K562 (cell line): ENCODE results near the gene KLF5. TPM values are rescaled to one million over a fixed set of nuclear protein-coding genes. Genes with fewer than 3 reads are reported as not detected.

Source experiments
- ATAC-seq: fragments of 200-7000 bp; cut with Tn5 transposase; 3 replicates; pipeline ENCODE4 v1.9.1; 2020; ENCODE audit warnings: moderate library complexity
- BruUV-seq: library from RNA; stranded (reverse); fragments of 400-500 nt; replicated peaks from 2 replicates; lab custom pipeline; 2021; lab: Mats Ljungman, UMichigan
- CTCF ChIA-PET: fragments of 300-600 bp; formaldehyde crosslinking; extraction: SDS; loops from one replicate; lab custom pipeline; 2021; ENCODE audit warnings: low intra/inter-chr PET ratio; lab: Yijun Ruan, JAX
- POLR2A ChIA-PET: fragments of 300-600, 350-650 bp; sonication (Branson Sonifier 250); formaldehyde crosslinking; extraction: SDS; loops from one replicate; lab custom pipeline; 2021; ENCODE audit warnings: antibody characterized with exemption, inconsistent platforms; lab: Yijun Ruan, JAX
- DNase-seq, 4 experiments: peaks; one replicate each; pipeline versions ENCODE4 v3.0.0 to v3.0.0-alpha.2; 2011 to 2018; ENCODE audit warnings: low spot score in 3 of 4, mixed read lengths in 3 of 4; ENCODE audit errors: extremely low read depth in 1 of 4
- FAIRE-seq: peaks from 2 replicates; lab custom pipeline; 2011; peaks lifted over from hg19 to GRCh38; lab: Jason Lieb, UNC
- H2AFZ ChIP-seq: 2 replicates; pipeline ENCODE4 v1.6.0; 2011; ENCODE audit warnings: low read depth, low read length, control low read depth, inconsistent platforms
- H3K27ac ChIP-seq: fragments of 200-600 bp; 3 replicates; pipeline ENCODE4 v1.8.0; 2011; ENCODE audit warnings: low read depth, mild to moderate bottlenecking, control low read depth, inconsistent platforms, low read length, moderate library complexity, mixed read lengths; ENCODE audit errors: extremely low read depth
- H3K27me3 ChIP-seq, 2 experiments: fragments of 300-600 bp in 1 of 2; 2 replicates in 1 of 2; 3 replicates in 1 of 2; pipeline versions ENCODE4 v1.6.0 to v1.8.0; 2011; ENCODE audit warnings: inconsistent platforms in 2 of 2, low read length in 2 of 2, mild to moderate bottlenecking in 1 of 2, mixed read lengths in 1 of 2, moderate library complexity in 1 of 2; ENCODE audit not compliant: control insufficient read depth in 2 of 2, insufficient read depth in 2 of 2
- H3K36me3 ChIP-seq: fragments of 300-600 bp; 3 replicates; pipeline ENCODE4 v1.8.0; 2011; ENCODE audit warnings: mild to moderate bottlenecking, low read length, inconsistent platforms; ENCODE audit not compliant: control insufficient read depth, insufficient read depth
- H3K4me1 ChIP-seq, 2 experiments: fragments of 200-600 bp in 1 of 2; replicated peaks in 1 of 2; 2 replicates in 1 of 2; 3 replicates in 1 of 2; pipeline versions ENCODE4 v1.5.1 to v1.8.0; 2011; ENCODE audit warnings: inconsistent platforms in 2 of 2, low read length in 2 of 2, mild to moderate bottlenecking in 1 of 2, mixed read lengths in 1 of 2, moderate library complexity in 1 of 2; ENCODE audit not compliant: control insufficient read depth in 2 of 2, insufficient read depth in 2 of 2
- H3K4me2 ChIP-seq: 2 replicates; pipeline ENCODE4 v1.6.1; 2011; ENCODE audit warnings: low read length, control low read depth, inconsistent platforms, mixed read lengths; ENCODE audit not compliant: insufficient read depth
- H3K4me3 ChIP-seq: fragments of 200-600 bp; sonication (generic), shearing (Covaris generic); 2 replicates; pipeline ENCODE4 v1.5.1; 2016; ENCODE audit warnings: control low read depth, inconsistent platforms
- H3K79me2 ChIP-seq: fragments of 200-600 bp; 3 replicates; pipeline ENCODE4 v1.8.0; 2011; ENCODE audit warnings: low read length, inconsistent platforms; ENCODE audit not compliant: control insufficient read depth, insufficient read depth
- H3K9ac ChIP-seq, 2 experiments: 2 replicates each; pipeline versions ENCODE4 v1.6.0 to v1.6.1; 2011; ENCODE audit warnings: low read depth in 2 of 2, low read length in 2 of 2, control low read depth in 1 of 2, inconsistent platforms in 1 of 2, mild to moderate bottlenecking in 1 of 2, mixed read lengths in 1 of 2; ENCODE audit not compliant: insufficient read depth in 1 of 2
- H3K9me1 ChIP-seq: one replicate; pipeline ENCODE4 v1.6.0; 2011; ENCODE audit warnings: inconsistent platforms, mild to moderate bottlenecking, low read length, moderate library complexity; ENCODE audit not compliant: control insufficient read depth, insufficient read depth
- H3K9me3 ChIP-seq: replicated peaks from 2 replicates; pipeline ENCODE4 v1.5.1; 2011; ENCODE audit warnings: low read depth, low read length, inconsistent platforms; ENCODE audit not compliant: control insufficient read depth, insufficient read depth
- H4K20me1 ChIP-seq: replicated peaks from 2 replicates; pipeline ENCODE4 v1.6.1; 2011; ENCODE audit warnings: low read length, inconsistent platforms, mixed read lengths; ENCODE audit not compliant: control insufficient read depth, insufficient read depth
- C11orf30 ChIP-seq: fragments of 450-650 bp; IDR thresholded peaks from 2 replicates; pipeline ENCODE4 v1.6.1; 2016; ENCODE audit warnings: low read depth, mild to moderate bottlenecking
- ETV1 ChIP-seq: fragments of 450-650 bp; conservative IDR thresholded peaks from 2 replicates; pipeline ENCODE4 v1.6.1; 2016; ENCODE audit warnings: missing genetic modification characterization, control low read depth, low read depth, missing compliant biosample characterization
- FIP1L1 ChIP-seq: fragments of 200-400 bp; formaldehyde crosslinking; IDR thresholded peaks from 2 replicates; pipeline ENCODE4 v1.6.1; 2018; ENCODE audit warnings: mild to moderate bottlenecking, low read depth, low read length; ENCODE audit not compliant: poor library complexity, severe bottlenecking
- MYNN ChIP-seq, 2 experiments: sonication (generic); formaldehyde crosslinking in 1 of 2; IDR thresholded peaks; 2 replicates each; pipeline versions ENCODE4 v1.5.0 to v1.6.1; 2016 to 2020; ENCODE audit warnings: antibody characterized with exemption in 1 of 2, missing genetic modification reagents in 1 of 2
- RBFOX2 ChIP-seq: fragments of 200-400 bp; formaldehyde crosslinking; IDR thresholded peaks from 2 replicates; pipeline ENCODE4 v1.6.1; 2017; ENCODE audit warnings: low read depth, mild to moderate bottlenecking, low read length, moderate library complexity
- SUPT5H ChIP-seq: fragments of 450-650 bp; IDR thresholded peaks from 2 replicates; pipeline ENCODE4 v1.6.1; 2016
- ZNF140 ChIP-seq: fragments of 250-450 bp; sonication (Bioruptor Pico); IDR thresholded peaks from 2 replicates; pipeline ENCODE4 v1.8.0; 2021; ENCODE audit warnings: moderate library complexity, mild to moderate bottlenecking, inconsistent platforms
- ZNF184 ChIP-seq: sonication (generic); formaldehyde crosslinking; IDR thresholded peaks from 2 replicates; pipeline ENCODE4 v1.5.0; 2020; ENCODE audit warnings: missing genetic modification reagents
- ZNF586 ChIP-seq: fragments of 450-650 bp; formaldehyde crosslinking; conservative IDR thresholded peaks from 2 replicates; pipeline ENCODE4 v1.4.0; 2020; ENCODE audit warnings: mild to moderate bottlenecking, moderate library complexity
- WGBS: fragments of 100-300 bp; shearing (Covaris generic); methylation state at CpG from one replicate; pipeline ENCODE4 v1.1.6; 2016; ENCODE audit warnings: low coverage, mixed read lengths; ENCODE audit not compliant: insufficient coverage; ENCODE audit errors: missing lambda C conversion rate; 5-methylcytosine and 5-hydroxymethylcytosine counted together
- in situ Hi-C: fragments of 300-500 bp; cut with MboI; formaldehyde crosslinking; loops from 4 replicates; pipeline ENCODE4 v1.15.0; 2018; ENCODE audit warnings: inconsistent platforms, mixed read lengths
- intact Hi-C: fragments of 100-400 bp; cut with micrococcal nuclease; formaldehyde crosslinking; loops from 2 replicates; pipeline ENCODE4 v1.14.2; 2022
- polyA plus RNA-seq, 8 experiments: library from polyadenylated mRNA; depleted of rRNA in 4 of 8; stranded (reverse) in 5 of 8; unstranded in 3 of 8; fragments of >200 nt; fragmentation: Nextera tagmentation in 2 of 8; fragmentation: Illumina TruSeq in 1 of 8; extraction: Ambion mirVana in 2 of 8; extraction: Trizol in 1 of 8; gene quantifications; 2 replicates each; pipeline versions ENCODE4 v1.2.1 to v1.2.3, GENCODE V29; 2011 to 2014; ENCODE audit warnings: inconsistent platforms in 1 of 8, missing spikeins in 1 of 8
- total RNA-seq, 7 experiments: library from RNA; depleted of rRNA in 6 of 7; stranded (reverse); fragments of >200 nt in 6 of 7; fragmentation: Illumina TruSeq in 2 of 7; extraction: Trizol in 2 of 7; gene quantifications; 2 replicates each; pipeline versions ENCODE4 v1.2.1 to v1.2.3, GENCODE V29; 2011 to 2021; ENCODE audit warnings: low replicate concordance in 1 of 7
- TF ChIP-seq, protein P1 (sequence below): fragments of 450-650 bp; IDR thresholded peaks from 2 replicates; pipeline ENCODE4 v1.6.1; 2018; ENCODE audit not compliant: partially characterized antibody
- TF ChIP-seq, protein P2 (sequence below): fragments of 450-650 bp; formaldehyde crosslinking; IDR thresholded peaks from 2 replicates; pipeline ENCODE4 v1.4.0; 2020; ENCODE audit warnings: mild to moderate bottlenecking, moderate library complexity

Gene KLF5
- total and polyA plus RNA-seq, 9 of the 15 experiments (the other 6 are each of a cell fraction or from before 2014, with no cell fraction given) = 0.17 to 1.0 (median 0.36) TPM

DNA sequence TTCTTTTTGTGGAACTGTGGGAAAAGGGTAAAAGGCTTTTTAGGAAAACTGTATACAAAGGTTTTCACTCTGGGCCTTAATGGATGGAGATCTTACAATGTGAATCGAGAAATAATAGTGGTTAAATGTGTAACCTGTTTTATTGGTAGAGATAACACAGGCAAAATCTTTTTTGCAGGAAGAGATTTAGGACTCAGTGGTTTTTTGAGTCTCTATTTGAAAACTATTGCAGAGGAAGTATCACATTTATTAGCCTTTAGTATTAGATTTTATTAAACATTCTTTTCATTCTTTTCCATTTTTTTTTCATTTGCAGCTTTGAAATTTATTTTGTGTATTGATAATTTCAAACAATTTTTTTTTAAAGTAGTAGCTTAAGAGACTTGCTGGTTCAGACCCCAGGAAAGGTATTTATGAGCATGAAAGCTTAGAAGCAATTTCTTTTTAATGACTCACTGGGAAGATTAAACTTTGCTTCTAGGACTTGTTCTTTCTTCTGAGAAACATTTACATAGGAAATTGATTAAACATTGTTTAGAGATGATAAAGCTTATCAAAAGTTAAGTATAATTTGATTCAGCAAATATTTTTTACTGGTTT is 10.5 kb downstream of the KLF5 start:
- no TSS peak for BruUV-seq
- Histone ChIP-seq H3K79me2 (no peaks in the 10 kb centered on the region), H3K27ac (no peak overlapping the region), H3K4me1 (no peaks in the 10 kb centered on the region), H4K20me1 (no peaks in the 10 kb centered on the region), H3K9ac (no peak overlapping the region), H3K9me1 (no peaks in the 10 kb centered on the region), H3K27me3 (0 out of 5 replicates have a peak, but pooled peaks cover 0 to 3% of the 10 kb centered on the region in 2 experiments), H3K4me2 (no peak overlapping the region), H2AFZ (no peak overlapping the region), H3K36me3 (no peaks in the 10 kb centered on the region), H3K4me3 (no peak overlapping the region), H3K9me3 (no peaks in the 10 kb centered on the region)
- ATAC-seq (no peak), DNase-seq (no peak), FAIRE-seq (no peak)
- intact Hi-C loops (no loop called here), in situ Hi-C loops (no loop called here)
- CTCF ChIA-PET = no interaction called here
- POLR2A ChIA-PET = no interaction called here
- TF ChIP-seq ETV1 (tag) (no peak), RBFOX2 (no peak), MYNN (IDR thresholded peaks at IDR 0.05) (no peak), MYNN (CRISPR knock-in tag; IDR thresholded peaks at IDR 0.05) (no peak), SUPT5H (no peak), ZNF140 (CRISPR knock-in tag) (no peak), FIP1L1 (no peak), ZNF184 (CRISPR knock-in tag) (no peak), ZNF586 (no peak), C11orf30 (no peak)
- TF ChIP-seq, protein P1, sequence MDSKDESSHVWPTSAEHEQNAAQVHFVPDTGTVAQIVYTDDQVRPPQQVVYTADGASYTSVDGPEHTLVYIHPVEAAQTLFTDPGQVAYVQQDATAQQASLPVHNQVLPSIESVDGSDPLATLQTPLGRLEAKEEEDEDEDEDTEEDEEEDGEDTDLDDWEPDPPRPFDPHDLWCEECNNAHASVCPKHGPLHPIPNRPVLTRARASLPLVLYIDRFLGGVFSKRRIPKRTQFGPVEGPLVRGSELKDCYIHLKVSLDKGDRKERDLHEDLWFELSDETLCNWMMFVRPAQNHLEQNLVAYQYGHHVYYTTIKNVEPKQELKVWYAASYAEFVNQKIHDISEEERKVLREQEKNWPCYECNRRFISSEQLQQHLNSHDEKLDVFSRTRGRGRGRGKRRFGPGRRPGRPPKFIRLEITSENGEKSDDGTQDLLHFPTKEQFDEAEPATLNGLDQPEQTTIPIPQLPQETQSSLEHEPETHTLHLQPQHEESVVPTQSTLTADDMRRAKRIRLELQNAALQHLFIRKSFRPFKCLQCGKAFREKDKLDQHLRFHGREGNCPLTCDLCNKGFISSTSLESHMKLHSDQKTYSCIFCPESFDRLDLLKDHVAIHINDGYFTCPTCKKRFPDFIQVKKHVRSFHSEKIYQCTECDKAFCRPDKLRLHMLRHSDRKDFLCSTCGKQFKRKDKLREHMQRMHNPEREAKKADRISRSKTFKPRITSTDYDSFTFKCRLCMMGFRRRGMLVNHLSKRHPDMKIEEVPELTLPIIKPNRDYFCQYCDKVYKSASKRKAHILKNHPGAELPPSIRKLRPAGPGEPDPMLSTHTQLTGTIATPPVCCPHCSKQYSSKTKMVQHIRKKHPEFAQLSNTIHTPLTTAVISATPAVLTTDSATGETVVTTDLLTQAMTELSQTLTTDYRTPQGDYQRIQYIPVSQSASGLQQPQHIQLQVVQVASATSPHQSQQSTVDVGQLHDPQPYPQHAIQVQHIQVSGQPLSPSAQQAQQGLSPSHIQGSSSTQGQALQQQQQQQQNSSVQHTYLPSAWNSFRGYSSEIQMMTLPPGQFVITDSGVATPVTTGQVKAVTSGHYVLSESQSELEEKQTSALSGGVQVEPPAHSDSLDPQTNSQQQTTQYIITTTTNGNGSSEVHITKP = no peak
- TF ChIP-seq, protein P2, sequence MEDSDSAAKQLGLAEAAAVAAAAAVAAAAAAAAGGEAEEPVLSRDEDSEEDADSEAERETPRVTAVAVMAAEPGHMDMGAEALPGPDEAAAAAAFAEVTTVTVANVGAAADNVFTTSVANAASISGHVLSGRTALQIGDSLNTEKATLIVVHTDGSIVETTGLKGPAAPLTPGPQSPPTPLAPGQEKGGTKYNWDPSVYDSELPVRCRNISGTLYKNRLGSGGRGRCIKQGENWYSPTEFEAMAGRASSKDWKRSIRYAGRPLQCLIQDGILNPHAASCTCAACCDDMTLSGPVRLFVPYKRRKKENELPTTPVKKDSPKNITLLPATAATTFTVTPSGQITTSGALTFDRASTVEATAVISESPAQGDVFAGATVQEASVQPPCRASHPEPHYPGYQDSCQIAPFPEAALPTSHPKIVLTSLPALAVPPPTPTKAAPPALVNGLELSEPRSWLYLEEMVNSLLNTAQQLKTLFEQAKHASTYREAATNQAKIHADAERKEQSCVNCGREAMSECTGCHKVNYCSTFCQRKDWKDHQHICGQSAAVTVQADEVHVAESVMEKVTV (CRISPR knock-in tag) = no peak
- WGBS = 13% methylated on average over 1 of the region's 1 CpG
